ENCODE results near the gene ADD3.

Gene ADD3

GRCh38 chr10:110165239-110165638, 157.5 kb downstream of the ADD3 start:
- Histone ChIP-seq H3K27me3 (ENCODE audit: insufficient read depth, poor library complexity, severe bottlenecking) (no peaks in the 10 kb centered on the region), H3K4me3 (ENCODE audit: severe bottlenecking) (no peak overlapping the region), H3K9me3 (ENCODE audit: severe bottlenecking) (no peaks in the 10 kb centered on the region), H3K4me1 (ENCODE audit: insufficient read depth, poor library complexity, severe bottlenecking) (no peaks in the 10 kb centered on the region), H3K36me3 (ENCODE audit: low read depth) (no peaks in the 10 kb centered on the region), H3K27ac (ENCODE audit: poor library complexity, severe bottlenecking) (no peak overlapping the region)
- DNase-seq (ENCODE audit: low spot score), result no peak
- ATAC-seq (ENCODE audit: low read depth), result no peak
- TF ChIP-seq CTCF (IDR thresholded peaks at IDR 0.05; ENCODE audit: poor library complexity, severe bottlenecking), result no peak

- H3K9me3 ChIP-seq (ENCODE audit: severe bottlenecking), result no peaks in the 10 kb centered on the region
- no peaks in the 10 kb centered on the region for H3K27me3 ChIP-seq (ENCODE audit: insufficient read depth, poor library complexity, severe bottlenecking)
- H3K4me1 ChIP-seq (ENCODE audit: insufficient read depth, poor library complexity, severe bottlenecking), result no peaks in the 10 kb centered on the region
- TF ChIP-seq CTCF (IDR thresholded peaks at IDR 0.05; ENCODE audit: poor library complexity, severe bottlenecking), result no peak
- H3K4me3 ChIP-seq (ENCODE audit: severe bottlenecking), result no peak overlapping the region
- no peak for DNase-seq (ENCODE audit: low spot score)
- no peak for ATAC-seq (ENCODE audit: low read depth)
- no peak overlapping the region for H3K27ac ChIP-seq (ENCODE audit: poor library complexity, severe bottlenecking)
- no peaks in the 10 kb centered on the region for H3K36me3 ChIP-seq (ENCODE audit: low read depth)
Measured at GRCh38 chr10:110167149-110167548, 159.4 kb downstream of the ADD3 start.

- Histone ChIP-seq H3K36me3 (ENCODE audit: low read depth) (no peaks in the 10 kb centered on the region), H3K27me3 (ENCODE audit: insufficient read depth, poor library complexity, severe bottlenecking) (no peaks in the 10 kb centered on the region), H3K4me1 (ENCODE audit: insufficient read depth, poor library complexity, severe bottlenecking) (no peaks in the 10 kb centered on the region), H3K27ac (ENCODE audit: poor library complexity, severe bottlenecking) (no peak overlapping the region), H3K4me3 (ENCODE audit: severe bottlenecking) (no peak overlapping the region), H3K9me3 (ENCODE audit: severe bottlenecking) (no peaks in the 10 kb centered on the region)
- ATAC-seq (ENCODE audit: low read depth) (no peak), DNase-seq (ENCODE audit: low spot score) (no peak)
- TF ChIP-seq CTCF (IDR thresholded peaks at IDR 0.05; ENCODE audit: poor library complexity, severe bottlenecking), result no peak
Measured at GRCh38 chr10:110168601-110169481, 161.1 kb downstream of the ADD3 start.

- DNase-seq (ENCODE audit: low spot score) (no peak), ATAC-seq (ENCODE audit: low read depth) (no peak)
- Histone ChIP-seq H3K4me3 (ENCODE audit: severe bottlenecking) (no peak overlapping the region), H3K9me3 (ENCODE audit: severe bottlenecking) (no peaks in the 10 kb centered on the region), H3K27ac (ENCODE audit: poor library complexity, severe bottlenecking) (no peak overlapping the region), H3K36me3 (ENCODE audit: low read depth) (no peaks in the 10 kb centered on the region), H3K27me3 (ENCODE audit: insufficient read depth, poor library complexity, severe bottlenecking) (no peaks in the 10 kb centered on the region), H3K4me1 (ENCODE audit: insufficient read depth, poor library complexity, severe bottlenecking) (no peaks in the 10 kb centered on the region)
- no peak for TF ChIP-seq CTCF (IDR thresholded peaks at IDR 0.05; ENCODE audit: poor library complexity, severe bottlenecking)
Measured at GRCh38 chr10:110169586-110169985, 161.8 kb downstream of the ADD3 start.

All from RWPE2 (cell line).